GM19023 (cell line): Measurements from ENCODE around the gene VDAC1.
"Not testable (repeated sequence)": the region's sequence is repeated elsewhere in the genome, so short reads cannot be mapped to it uniquely, and the experiment has no call there.

Experiments
- ATAC-seq: cut with Tn5 transposase; IDR thresholded peaks from one replicate; pipeline ENCODE4 v1.9.1; 2021; ENCODE audit warnings: mild to moderate bottlenecking, moderate library complexity; ENCODE audit not compliant: unreplicated experiment

Gene VDAC1

DNA sequence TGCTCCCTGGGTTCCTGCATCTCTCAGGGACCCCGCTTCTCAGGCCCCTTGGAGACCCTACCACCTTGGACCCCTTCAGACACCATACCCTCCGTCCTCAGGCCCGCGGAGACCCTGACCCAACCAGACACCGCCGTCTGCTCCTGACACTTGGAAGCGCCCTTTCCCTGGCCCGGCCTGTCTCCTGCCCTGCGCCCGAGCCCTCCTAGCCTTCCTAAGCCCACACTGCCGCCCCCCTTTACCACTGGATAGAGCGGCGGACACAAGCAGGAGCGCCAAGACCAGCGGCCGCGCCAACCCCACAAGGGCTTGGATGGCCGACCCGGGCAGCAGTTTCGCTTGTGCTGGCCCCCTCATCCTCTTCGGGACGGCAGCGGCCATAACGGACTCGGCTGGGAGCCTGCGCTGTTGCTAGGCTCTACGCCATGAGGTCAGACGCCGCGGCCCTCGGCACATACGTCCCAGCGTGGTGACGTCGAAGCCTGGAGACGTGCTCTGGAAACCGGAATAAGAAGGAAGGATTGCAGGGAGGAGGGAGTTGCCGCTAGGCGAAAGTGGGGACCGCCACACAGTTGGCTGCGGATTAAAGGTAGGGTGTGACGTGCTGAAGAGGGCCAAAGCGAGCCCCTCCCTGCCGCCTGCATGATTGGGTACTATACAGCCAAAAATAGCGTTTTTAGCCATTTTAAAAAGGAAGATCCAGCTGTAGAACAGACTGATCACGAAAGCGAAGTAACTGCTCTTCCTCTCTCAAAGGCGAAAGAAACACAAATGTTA, 36.4 kb downstream of the VDAC1 start, which contains the start of gene C5orf15:
Gene C5orf15 (minus strand): TSS at position 422 of the 777 bp plus-strand sequence. CDS start 41 bp downstream, at position 381.
- ATAC-seq = peak; percentile 98

DNA sequence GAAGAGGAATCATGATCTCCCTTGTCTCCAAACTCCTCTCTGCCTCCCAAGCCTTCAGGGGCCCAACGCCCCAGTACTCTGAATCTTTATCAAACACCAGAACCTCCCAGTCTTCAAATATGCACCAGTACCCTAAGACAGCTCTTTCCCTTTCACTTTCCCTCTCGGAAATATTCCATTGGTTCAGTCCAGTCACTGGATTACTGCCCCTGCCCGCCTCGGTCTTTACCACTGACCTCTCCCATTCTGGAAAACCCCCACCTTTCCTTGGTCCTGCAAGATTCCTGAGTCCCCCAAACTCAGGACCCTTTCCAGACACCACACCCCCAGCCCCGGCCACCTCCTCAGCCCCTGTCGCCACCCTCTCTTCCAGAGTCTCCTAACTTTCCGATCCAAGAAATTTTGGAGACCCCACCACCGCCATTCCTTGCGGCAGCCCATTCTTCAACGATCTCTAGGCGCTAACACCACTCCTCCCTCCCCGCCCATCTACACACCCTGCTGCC, 37.0 kb downstream of the VDAC1 start:
- ATAC-seq = peak; percentile 5

DNA sequence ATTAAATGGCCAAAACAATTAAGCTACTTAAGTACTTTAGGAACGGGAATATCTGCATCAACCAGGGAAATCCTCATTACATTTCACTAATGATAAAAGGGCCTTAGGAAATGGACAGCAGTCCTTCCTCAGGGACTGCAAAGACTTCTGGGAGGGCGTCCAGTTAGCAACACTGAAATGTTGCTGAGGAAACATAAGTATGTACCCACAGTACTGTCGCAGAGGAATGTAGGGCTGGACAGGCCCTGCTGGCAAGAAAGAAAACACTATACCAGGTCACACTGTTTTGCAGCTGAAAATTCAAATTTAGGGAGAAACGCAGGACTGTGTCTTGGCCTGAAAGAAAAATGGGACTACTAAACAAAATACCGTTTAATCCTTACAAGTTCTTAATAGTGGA, 37.7 kb downstream of the VDAC1 start:
- no peak for ATAC-seq

DNA sequence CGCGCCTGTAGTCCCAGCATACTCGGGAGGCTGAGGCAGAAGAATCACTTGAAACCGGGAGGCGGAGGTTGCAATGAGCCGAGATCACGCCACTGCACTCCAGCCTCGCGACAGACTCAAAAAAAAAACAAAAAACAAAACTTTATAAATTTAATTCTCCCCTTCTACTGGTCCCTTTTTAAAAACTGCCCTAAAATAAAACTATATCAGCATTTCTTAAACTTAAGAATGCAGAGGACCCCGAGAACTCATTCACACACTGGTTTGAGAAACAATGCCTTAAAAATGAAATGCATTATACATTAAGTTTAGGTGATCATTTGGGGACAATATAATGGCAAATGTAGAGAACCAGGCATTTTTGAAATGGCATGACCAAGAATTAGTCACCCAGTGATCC, 38.7 kb downstream of the VDAC1 start:
- ATAC-seq = no peak

DNA sequence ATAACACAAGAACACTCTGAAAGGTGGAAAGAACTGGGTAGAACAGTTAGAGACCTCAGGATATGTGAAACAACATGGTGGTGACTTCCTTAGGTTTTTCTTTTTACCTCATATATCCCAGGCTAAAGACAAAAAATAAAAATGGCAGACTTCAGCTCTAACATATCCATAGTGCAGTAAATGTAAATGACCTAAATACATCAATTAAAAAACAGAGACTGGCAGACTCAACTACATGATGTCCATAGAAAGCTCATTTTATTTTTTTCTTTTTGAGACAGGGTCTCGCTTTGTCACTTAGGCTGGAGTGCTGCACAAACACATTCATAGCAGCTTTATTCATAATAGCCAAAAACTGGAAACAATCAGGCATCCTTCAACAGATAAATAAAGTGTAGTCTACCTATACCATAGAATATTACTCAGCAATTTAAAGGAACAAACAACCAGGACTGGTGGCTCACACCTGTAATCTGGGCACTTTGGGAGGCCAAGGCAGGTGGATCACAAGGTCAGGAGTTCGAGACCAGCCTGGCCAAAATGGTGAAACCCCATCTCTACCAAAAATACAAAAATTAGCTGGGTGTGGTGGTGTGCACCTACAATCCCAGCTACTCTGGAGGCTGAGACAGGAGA, 41.2 kb downstream of the VDAC1 start:
- ATAC-seq = no peak

DNA sequence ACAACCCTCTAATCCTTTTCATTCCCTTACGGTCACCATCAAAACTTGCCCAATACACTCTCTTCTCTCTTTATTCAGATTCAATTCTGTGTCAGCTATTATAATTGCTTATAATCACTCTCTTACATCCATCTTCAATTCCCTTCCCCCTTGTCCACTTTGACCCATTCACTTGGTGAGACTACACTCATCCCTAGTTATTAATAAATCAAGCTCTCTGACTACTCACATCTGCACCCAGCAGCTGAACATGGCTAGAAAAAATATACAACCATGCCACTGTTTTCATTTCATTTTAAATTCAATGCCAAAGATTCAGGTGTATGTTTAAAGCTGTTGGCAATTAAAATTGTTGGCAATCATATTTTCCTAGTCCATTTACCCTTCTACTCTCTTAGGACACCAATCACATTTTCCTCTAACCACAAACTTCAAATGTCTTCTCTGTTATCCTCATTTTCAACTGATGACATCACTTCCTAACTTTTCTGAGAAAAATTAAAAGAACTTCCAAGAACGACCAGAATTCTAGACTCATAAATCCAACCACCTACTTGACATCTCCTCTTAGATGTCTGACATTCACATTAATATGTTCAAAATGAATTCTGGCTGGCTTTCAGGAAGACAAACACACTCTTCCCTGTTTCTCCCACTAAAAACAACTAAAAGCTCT, 41.8 kb downstream of the VDAC1 start:
- ATAC-seq = no peak

DNA sequence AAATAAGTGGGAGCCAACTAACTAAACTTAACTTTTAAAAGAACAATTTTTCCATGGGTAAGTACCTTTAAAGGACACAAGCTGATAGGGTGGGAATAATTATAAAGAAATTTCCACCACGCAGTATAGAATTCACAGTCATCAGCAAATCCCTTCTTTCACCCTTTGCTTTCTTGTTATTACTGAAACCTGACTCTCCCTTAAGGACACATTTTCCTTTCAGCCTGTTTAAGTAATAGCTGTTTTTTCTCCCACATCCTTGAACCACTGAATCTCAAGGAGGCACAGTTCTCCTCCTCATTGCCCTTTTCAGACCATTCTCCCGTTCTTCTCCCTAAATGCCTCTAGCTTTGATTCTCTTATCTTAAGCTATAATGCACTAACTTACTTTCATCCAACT, 42.6 kb downstream of the VDAC1 start:
- ATAC-seq = no peak

DNA sequence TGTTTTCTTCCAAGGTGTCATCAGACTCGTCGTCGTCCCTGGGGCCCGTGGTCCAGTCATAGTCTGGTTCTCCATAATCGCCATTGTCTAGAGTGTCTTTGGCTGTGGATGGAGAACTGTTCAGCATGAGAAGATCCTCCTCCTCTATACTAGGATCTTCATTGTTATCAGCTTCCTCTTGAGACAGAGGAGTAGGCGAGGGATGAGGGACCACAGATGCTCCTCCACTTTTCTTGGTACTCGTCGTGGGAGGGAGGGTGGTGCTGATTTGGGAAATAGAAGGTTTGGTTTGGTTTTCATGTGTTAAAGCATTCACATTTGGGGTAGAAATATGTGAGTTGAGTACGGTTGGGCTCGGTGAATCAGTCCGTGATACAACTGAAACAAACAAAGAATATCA, 45.1 kb downstream of the VDAC1 start:
- ATAC-seq = no peak

DNA sequence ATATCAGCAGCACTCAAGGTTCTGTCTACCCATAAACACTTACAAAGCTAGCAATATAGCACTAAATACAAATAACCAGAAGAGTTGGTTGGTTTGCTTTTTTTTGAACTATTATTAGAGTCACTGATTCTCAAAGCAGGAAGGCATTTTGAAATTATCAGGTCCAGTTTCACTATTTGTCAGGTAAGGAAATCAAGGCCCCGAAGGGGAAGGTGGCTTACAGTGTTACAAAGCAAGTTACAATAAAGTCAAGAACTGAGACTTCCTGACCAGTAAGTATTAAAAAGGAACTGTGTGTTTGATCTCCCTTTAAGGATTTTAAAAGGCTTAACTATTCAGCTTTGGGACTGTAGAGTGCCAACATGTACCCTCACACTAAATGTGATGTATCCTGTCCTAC, 47.2 kb downstream of the VDAC1 start:
- peak; percentile 54 for ATAC-seq

DNA sequence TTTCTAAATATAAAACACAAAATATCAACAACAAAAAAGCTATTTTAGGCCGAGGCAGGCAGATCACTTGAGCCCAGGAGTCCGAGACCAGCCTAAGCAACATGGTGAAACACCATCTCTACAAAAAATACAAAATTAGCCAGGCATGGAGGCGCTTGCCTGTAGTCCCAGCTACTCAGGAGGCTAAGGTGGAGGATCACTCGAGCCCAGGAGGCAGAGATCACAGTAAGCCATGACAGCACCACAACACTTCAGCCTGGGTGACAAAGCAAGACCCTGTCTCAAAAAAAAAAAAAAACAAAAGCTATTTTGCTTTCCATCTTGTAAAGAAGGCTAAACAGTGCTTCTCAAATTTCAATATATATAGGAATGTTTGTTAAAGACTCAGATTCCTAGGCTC, 47.7 kb downstream of the VDAC1 start:
- ATAC-seq = no peak

DNA sequence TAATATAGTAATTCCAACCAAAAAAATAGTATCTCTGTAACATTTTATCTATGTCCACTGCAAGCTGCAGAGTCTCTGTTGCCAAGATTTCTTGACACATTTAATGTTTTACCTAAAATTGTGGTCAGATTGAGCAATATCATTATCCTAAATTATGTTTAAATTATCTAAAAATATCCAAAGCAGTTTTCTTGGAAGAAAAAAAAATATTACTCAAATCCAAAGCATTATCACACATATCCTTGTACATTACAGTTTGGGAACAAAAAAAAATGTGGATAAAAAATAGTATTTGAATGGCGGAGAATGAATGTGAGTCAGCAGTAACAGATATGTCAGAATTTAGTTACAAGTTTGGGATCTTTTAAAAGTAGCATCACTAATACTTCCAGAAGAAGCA, 48.6 kb downstream of the VDAC1 start:
- not testable (repeated sequence) for ATAC-seq

DNA sequence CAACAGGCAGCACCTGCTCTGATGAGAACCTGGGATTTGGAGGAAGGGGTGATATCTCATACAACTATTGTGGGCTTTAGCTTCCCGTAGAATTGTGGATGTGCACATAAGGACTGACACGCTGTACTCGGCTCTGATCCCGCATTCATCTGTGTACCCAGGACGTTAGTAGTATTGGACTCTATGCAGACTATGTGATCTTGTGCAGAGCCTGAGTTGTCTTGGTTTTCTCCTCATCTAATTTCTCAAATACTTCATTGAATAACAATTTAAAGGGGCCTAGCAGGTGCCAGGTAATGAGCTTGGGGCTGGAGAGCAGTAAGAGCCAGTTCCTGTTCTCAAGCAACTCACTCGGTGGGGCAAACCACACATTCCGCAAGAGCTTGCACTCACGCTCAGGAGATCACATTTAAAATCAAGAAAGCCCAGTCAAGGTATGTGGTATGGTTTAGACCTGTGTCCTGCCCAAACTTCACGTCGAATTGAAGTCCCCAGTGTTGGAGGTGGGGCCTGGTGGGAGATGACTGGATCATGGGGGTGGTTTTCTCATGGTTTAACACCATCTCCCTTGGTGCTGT, 51.1 kb downstream of the VDAC1 start:
- no peak for ATAC-seq

DNA sequence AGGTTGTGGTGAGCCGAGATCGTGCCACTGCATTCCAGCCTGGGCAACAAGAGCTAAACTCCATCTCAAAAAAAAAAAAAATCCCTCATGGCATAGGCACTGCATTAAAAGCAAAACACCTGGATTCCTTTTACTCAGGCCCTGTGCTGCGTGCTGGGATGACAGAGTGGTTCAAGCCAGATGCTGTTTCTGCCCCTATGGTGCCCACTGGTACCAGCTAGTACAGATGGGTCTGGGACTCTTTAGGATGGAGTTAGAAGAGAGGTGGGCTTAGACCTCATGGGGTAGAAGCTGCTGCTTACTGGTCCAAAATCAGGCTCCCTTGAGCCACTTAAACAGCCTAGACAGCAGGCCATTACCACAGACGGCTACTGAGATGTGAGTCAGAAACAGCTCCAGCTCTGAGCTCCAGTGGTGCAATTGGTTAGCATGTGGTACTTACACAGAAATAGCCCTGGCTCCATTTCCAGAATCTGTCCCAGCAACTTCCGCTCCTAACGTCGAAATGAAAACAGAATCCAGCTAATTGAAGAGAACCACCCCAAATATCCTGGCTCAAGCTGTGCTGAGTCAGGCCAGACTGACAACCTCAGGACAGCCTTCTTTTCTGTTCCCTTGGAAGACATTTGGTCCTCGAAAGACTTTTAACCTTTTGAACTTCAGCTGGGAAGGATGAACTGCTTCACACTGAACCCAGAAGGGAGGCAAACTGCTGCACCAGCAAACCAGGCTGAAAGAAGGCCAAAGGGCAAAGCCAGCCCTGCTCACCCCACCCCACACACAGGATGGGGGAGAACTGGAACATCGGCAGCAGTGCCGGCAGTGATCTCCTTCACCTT, 51.8 kb downstream of the VDAC1 start:
- ATAC-seq = no peak

DNA sequence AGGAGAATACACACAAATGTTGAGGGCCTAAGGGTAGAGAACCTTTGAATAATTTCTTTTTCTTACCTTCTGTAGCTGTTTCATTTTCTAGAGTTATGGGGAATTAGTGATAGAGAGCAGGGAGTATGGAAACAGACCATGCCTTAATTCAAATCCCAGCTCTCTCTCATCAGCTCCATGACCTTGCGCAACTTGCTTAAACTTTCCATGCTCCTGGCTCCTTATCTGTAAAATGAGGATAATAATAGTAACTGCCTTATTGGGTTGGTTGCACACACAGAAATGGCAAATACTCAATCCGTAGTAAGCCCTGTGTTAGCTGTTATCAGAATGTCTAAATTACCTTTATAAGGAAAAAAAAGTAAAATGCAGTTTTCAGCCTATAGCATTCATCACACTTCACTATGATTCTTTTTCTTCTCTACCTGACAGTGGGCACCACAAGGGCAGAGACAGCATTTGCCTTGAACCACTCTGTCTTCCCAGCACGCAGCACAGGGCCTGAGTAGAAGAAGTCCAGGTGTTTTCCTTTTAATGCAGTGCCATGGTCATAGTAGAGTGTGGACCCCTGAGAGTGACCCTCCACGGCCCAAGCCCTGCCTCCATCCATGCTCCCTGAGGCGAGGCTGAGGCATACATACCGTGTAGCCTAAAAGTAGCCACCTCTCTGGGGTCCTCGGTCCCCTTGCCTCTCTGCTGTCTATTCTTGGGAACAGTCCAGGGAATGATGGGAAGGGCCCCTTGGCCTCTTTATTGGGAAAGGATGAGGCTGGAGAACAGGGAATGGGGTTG, 53.8 kb downstream of the VDAC1 start:
- no peak for ATAC-seq

DNA sequence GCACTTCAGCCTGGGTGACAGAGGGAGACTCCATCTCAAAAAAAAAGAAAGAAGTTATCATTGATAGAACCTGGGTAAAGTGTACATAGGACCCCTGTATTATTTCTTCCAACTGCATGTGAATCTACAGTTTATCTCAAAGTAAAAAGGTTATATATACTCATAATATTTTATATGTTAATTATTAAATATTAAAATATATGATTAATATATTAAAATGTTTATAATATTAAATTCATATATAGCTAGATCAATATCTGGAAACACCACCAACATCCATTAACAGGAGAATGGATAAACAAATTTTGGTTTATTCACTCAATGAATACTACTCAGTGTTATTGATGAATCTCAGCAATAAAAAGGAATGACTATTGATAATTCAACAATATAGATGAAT, 56.1 kb downstream of the VDAC1 start:
- no peak for ATAC-seq

DNA sequence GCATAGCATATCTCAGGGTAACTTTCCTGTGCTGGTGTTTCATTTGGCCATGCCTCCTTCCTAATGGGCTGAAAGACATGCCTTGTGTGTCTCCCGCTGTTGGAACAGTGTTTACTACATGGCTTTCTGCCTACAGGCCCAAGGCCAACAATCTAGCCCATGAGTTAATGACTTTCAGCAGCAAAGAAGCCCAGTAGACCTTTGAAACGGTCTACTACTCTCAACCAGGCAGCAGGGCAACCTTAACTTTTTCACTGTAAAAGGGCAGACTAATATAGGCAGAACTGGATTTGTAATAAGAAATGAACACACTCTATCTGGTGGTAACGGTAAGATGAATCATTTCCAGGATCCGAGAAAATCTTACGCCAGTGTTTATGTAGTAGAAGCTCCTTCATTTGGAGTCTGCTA, 57.3 kb downstream of the VDAC1 start:
- ATAC-seq = no peak

DNA sequence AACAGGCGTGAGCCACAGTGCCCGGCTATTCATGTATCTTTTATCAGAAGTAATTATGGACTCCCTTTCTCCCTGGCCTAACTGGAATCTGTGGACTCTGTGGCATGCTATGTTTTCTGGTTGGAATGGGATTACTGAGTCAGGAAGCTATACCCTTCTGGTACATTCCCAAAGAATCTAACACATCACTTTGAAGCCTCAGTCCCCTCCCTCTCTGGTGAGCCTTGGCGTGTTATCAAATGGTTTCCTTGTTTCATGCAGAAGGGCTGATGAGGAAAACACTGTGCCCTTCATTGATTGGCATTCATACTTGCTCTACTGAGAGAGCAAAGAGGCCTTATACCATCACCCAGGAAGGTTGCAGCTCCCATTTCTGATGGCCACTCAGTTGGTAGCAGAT, 59.2 kb downstream of the VDAC1 start:
- no peak for ATAC-seq

DNA sequence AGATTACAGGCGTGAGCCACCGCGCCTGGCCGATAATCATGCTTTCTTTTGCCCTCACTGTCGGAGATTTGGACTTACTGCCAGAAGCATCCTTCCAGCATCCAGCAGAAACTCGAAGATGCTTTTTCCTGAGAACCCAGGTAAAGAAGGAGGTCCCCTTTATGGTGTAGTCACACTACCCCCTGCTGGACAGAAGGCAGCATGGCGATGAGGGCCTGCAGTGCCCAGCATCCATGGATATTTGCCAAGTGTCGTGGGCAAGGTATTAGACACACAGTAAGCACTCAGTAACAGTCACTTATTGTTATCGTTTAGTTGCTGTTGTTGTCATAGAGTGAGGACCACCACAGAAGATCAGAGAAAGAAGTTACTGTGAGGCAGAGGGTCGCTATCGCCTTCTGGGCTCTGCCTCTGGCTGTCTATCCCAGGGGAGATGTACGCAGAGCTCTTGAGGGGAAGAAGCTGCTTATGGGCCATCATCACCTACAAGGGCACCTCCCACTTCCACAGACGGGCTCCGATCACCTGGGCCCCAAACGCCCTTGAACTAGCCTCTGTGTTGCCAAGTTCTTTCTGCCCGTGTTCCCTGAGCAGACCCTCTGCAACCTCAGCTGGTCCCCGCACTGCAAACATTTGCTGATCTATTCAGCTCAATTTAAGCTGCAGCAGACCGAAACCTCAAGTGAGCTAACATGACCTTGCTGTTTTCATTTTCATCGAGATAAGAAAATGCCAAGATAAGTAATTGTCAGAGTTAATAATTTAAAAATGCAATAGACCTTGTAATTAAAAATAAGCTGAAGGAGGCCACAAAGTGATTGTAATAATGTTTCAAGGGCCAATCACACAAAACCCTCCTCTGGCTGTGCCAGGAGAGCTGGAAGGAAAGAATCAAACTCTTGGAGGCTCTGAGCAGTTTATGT, 60.3 kb downstream of the VDAC1 start:
- no peak for ATAC-seq

DNA sequence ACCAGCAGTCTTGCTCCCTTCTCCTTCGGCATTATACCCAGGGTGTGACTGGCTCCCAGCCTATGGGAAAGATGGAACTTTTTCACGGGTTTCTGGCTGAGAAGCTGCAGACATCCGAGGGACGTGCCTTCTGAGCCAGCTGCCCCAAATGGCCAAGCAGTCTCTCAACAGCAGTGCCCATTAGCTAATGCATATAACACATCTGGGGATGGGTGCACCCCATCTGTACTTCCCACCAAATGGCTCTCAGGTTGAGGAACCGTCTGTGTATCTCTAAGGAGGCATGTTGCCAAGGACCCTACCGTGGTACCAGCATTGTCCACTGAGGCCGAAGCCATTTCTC, 61.3 kb downstream of the VDAC1 start:
- no peak for ATAC-seq
